ENCODE measurements around the gene SETMAR.

- TF ChIP-seq CTCF (IDR thresholded peaks at IDR 0.05) (no peak), POLR2A (IDR thresholded peaks at IDR 0.05) (no peak)
Observed at GRCh38 chr3:4313606-4314293, 10.6 kb downstream of the SETMAR start.
